B cell (primary cell): ENCODE results near the gene BSG. TPM values are rescaled to one million over a fixed set of nuclear protein-coding genes. Genes with fewer than 3 reads are reported as not detected.

Experiments used
- ATAC-seq: fragments of 200-7000 bp; cut with Tn5 transposase; one replicate; pipeline ENCODE4 v1.10.0; 2021; ENCODE audit warnings: low read depth, mild to moderate bottlenecking, moderate number of reproducible peaks, moderate library complexity
- CTCF ChIA-PET: fragments of 350-600 bp; sonication (Branson Sonifier 250); formaldehyde crosslinking; loops from one replicate; lab custom pipeline; 2021; ENCODE audit warnings: antibody characterized with exemption, inconsistent platforms; lab: Charles Lee
- POLR2A ChIA-PET: fragments of 350-600 bp; sonication (Branson Sonifier 250); formaldehyde crosslinking; loops from one replicate; lab custom pipeline; 2021; ENCODE audit warnings: antibody characterized with exemption; lab: Charles Lee
- DNase-seq: peaks from one replicate; pipeline ENCODE4 v3.0.0; 2013
- H2AFZ ChIP-seq: 2 replicates; pipeline ENCODE4 v1.6.1; 2012; ENCODE audit warnings: mild to moderate bottlenecking, low read depth, low read length; ENCODE audit not compliant: insufficient read depth, poor library complexity, severe bottlenecking
- H3K27ac ChIP-seq, 2 donors: 1 replicate in 1 of 2; 2 replicates in 1 of 2; pipeline ENCODE4 v1.5.1; 2012 to 2013; ENCODE audit warnings: low read length in 2 of 2, mild to moderate bottlenecking in 2 of 2, moderate library complexity in 1 of 2
- H3K27me3 ChIP-seq, 4 experiments: fragments of 200-600 bp in 1 of 4; sonication (generic) in 1 of 4; replicated peaks in 1 of 4; 1 replicate in 2 of 4; 2 replicates in 2 of 4; pipeline versions ENCODE4 v1.6.1 to v1.7.0; 2013 to 2016; ENCODE audit warnings: low read length in 3 of 4, mild to moderate bottlenecking in 2 of 4, mixed read lengths in 1 of 4, moderate library complexity in 1 of 4; ENCODE audit not compliant: insufficient read depth in 4 of 4, control insufficient read depth in 3 of 4; ENCODE audit errors: control extremely low read depth in 1 of 4
- H3K36me3 ChIP-seq, 2 experiments: replicated peaks in 1 of 2; 1 replicate in 1 of 2; 2 replicates in 1 of 2; pipeline versions ENCODE4 v1.6.1 to v1.7.1; 2013; ENCODE audit warnings: low read length in 1 of 2; ENCODE audit not compliant: insufficient read depth in 2 of 2, control insufficient read depth in 1 of 2; ENCODE audit errors: control extremely low read depth in 1 of 2, extremely low read depth in 1 of 2
- H3K4me1 ChIP-seq, 2 donors: fragments of 200-600 bp in 1 of 2; sonication (generic) in 1 of 2; 1 replicate in 1 of 2; 2 replicates in 1 of 2; pipeline versions ENCODE4 v1.5.1 to v1.6.1; 2013 to 2017; ENCODE audit warnings: low read length in 2 of 2; ENCODE audit not compliant: control insufficient read depth in 2 of 2, insufficient read depth in 2 of 2
- H3K4me2 ChIP-seq: replicated peaks from 2 replicates; pipeline ENCODE3; 2012; ENCODE audit warnings: mild to moderate bottlenecking, low read depth, low read length; ENCODE audit not compliant: poor library complexity, severe bottlenecking
- H3K4me3 ChIP-seq, 5 experiments: fragments of 200-600 bp in 1 of 5; sonication (generic) in 1 of 5; 1 replicate in 3 of 5; 2 replicates in 2 of 5; pipeline versions ENCODE4 v1.5.1 to v1.7.0; 2011 to 2016; ENCODE audit warnings: low read length in 4 of 5, mild to moderate bottlenecking in 4 of 5, low read depth in 2 of 5, control low read depth in 1 of 5, moderate library complexity in 1 of 5; ENCODE audit not compliant: insufficient read depth in 1 of 5; ENCODE audit errors: control extremely low read depth in 1 of 5, extremely low read depth in 1 of 5
- H3K79me2 ChIP-seq: fragments of 200-600 bp; sonication (generic); one replicate; pipeline ENCODE4 v1.6.0; 2016; ENCODE audit warnings: low read length; ENCODE audit not compliant: control insufficient read depth, insufficient read depth
- H3K9ac ChIP-seq: fragments of 200-600 bp; sonication (generic); 2 replicates; pipeline ENCODE4 v1.6.1; 2017; ENCODE audit warnings: mild to moderate bottlenecking, low read length, moderate library complexity
- H3K9me3 ChIP-seq, 3 donors: one replicate each; pipeline versions ENCODE4 v1.6.1 to v1.7.1; 2013; ENCODE audit warnings: low read length in 2 of 3; ENCODE audit not compliant: control insufficient read depth in 2 of 3, insufficient read depth in 1 of 3; ENCODE audit errors: control extremely low read depth in 1 of 3
- H4K20me1 ChIP-seq: 2 replicates; pipeline ENCODE4 v1.6.0; 2012; ENCODE audit warnings: mild to moderate bottlenecking, low read length; ENCODE audit not compliant: insufficient read depth, control insufficient read depth, poor library complexity, severe bottlenecking
- H3K27ac Mint-ChIP-seq: one replicate; pipeline ENCODE4 v1.8.0; 2021; ENCODE audit warnings: mixed read lengths
- H3K27me3 Mint-ChIP-seq: one replicate; pipeline ENCODE4 v1.8.0; 2021; ENCODE audit warnings: mixed read lengths
- H3K4me1 Mint-ChIP-seq: one replicate; pipeline ENCODE4 v1.8.0; 2021; ENCODE audit warnings: mixed read lengths
- H3K4me3 Mint-ChIP-seq: one replicate; pipeline ENCODE4 v1.8.0; 2021; ENCODE audit warnings: mixed read lengths
- H3K9me3 Mint-ChIP-seq: one replicate; pipeline ENCODE4 v1.8.0; 2022; ENCODE audit warnings: mixed read lengths; ENCODE audit not compliant: insufficient read depth
- EZH2 ChIP-seq: IDR thresholded peaks from 2 replicates; pipeline ENCODE4 v1.6.1; 2012; ENCODE audit warnings: borderline replicate concordance, low read depth, mild to moderate bottlenecking, moderate library complexity, low read length; ENCODE audit not compliant: insufficient read depth, poor library complexity, severe bottlenecking
- WGBS: methylation state at CpG from one replicate; pipeline ENCODE4 v1.1.5; 2013; ENCODE audit warnings: missing lambda C conversion rate; ENCODE audit not compliant: insufficient coverage; 5-methylcytosine and 5-hydroxymethylcytosine counted together
- intact Hi-C: fragments of 100-400 bp; cut with micrococcal nuclease; formaldehyde crosslinking; loops from one replicate; pipeline ENCODE4 v1.10.0; 2022
- polyA plus RNA-seq: library from polyadenylated mRNA; depleted of rRNA; stranded (reverse); fragments of >200 nt; gene quantifications from 2 replicates; pipeline ENCODE4 v1.2.3, GENCODE V29; 2012
- total RNA-seq, 2 donors: library from RNA; stranded (reverse); fragments of 120-200 nt in 1 of 2; gene quantifications; 1 replicate in 1 of 2; 2 replicates in 1 of 2; pipeline versions ENCODE4 v1.2.3 to v1.2.4, GENCODE V29; 2013 to 2022
- TF ChIP-seq, protein P1 (sequence below): fragments of 200-600 bp; IDR thresholded peaks from one replicate; pipeline ENCODE4 v1.8.0; 2022; ENCODE audit warnings: antibody characterized with exemption, mild to moderate bottlenecking

BSG gene
- total and polyA plus RNA-seq, 2 donors (not counting 1 experiment from before 2014, with no cell fraction given), result 82.1 to 131 TPM

DNA sequence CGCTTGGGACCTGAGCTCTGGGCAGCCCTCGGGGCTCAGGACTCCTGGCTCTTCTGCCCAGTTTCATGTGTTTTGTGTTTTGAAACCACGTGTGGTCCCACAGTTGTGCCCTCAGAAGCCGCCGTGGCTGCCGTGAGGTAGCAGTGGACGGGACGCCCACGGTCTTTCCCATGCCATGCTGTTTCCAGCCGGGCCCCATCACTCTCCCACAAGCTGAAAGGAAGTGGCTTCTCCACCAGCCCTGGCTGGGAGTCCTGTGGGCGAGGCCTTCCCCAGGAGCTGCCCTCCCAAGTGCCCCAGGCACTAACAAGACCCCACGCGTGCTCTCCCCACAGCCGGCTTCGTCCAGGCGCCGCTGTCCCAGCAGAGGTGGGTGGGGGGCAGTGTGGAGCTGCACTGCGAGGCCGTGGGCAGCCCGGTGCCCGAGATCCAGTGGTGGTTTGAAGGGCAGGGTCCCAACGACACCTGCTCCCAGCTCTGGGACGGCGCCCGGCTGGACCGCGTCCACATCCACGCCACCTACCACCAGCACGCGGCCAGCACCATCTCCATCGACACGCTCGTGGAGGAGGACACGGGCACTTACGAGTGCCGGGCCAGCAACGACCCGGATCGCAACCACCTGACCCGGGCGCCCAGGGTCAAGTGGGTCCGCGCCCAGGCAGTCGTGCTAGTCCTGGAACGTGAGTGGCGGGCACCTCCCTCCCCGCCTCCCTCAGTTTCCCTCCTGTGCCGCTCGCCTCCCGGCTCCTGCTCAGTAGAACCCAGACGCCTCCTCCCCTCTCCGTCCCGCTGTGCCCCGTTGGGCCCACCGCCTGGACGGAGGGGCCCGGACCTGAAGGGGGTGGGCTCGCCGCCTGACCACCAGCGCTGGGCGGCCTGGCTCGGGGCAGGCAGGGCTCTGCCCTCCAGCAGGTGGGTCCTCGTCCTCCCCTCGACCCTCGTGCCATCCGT lies 5.3 kb downstream of the BSG start:
- Histone ChIP-seq H4K20me1 (peaks cover 86% of the 10 kb centered on the region), H3K27me3 (no peaks in the 10 kb centered on the region), H2AFZ (no peak overlapping the region), H3K27ac (no peak overlapping the region), H3K36me3 (peaks cover 0 to 30% of the 10 kb centered on the region in 2 experiments), H3K79me2 (peaks cover 72% of the 10 kb centered on the region), H3K4me2 (no peak overlapping the region), H3K9ac (no peak overlapping the region), H3K4me1 (peaks cover 19 to 24% of the 10 kb centered on the region in 2 donors), H3K4me3 (no peak overlapping the region), H3K9me3 (no peaks in the 10 kb centered on the region)
- Mint-ChIP-seq H3K9me3 (no peaks in the 10 kb centered on the region), H3K4me1 (peaks cover 24% of the 10 kb centered on the region), H3K4me3 (no peak overlapping the region), H3K27me3 (no peaks in the 10 kb centered on the region), H3K27ac (no peak overlapping the region)
- no peak for TF ChIP-seq EZH2
- TF ChIP-seq, protein P1, sequence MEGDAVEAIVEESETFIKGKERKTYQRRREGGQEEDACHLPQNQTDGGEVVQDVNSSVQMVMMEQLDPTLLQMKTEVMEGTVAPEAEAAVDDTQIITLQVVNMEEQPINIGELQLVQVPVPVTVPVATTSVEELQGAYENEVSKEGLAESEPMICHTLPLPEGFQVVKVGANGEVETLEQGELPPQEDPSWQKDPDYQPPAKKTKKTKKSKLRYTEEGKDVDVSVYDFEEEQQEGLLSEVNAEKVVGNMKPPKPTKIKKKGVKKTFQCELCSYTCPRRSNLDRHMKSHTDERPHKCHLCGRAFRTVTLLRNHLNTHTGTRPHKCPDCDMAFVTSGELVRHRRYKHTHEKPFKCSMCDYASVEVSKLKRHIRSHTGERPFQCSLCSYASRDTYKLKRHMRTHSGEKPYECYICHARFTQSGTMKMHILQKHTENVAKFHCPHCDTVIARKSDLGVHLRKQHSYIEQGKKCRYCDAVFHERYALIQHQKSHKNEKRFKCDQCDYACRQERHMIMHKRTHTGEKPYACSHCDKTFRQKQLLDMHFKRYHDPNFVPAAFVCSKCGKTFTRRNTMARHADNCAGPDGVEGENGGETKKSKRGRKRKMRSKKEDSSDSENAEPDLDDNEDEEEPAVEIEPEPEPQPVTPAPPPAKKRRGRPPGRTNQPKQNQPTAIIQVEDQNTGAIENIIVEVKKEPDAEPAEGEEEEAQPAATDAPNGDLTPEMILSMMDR, result no peak
- peak; percentile 16 for DNase-seq
- ChIA-PET POLR2A (no interaction called here), CTCF (no interaction called here)
- 97% methylated on average over 61 of the region's 66 CpGs for WGBS
- ATAC-seq, result no peak
- intact Hi-C loops, result no loop called here
